NCI-H146 treated with DMSO at 0.1 percent for 48 hours (cell line): ENCODE measurements around the gene MYL7.
A peak's percentile ranks its signal among the peaks of the same experiment; 100 is the strongest.
"Not testable (repeated sequence)": the region's sequence is repeated elsewhere in the genome, so short reads cannot be mapped to it uniquely, and the experiment has no call there.

ENCODE experiments used
- DNase-seq: peaks from one replicate; lab custom pipeline; 2025; ENCODE audit not compliant: unreplicated experiment; lab: John Stamatoyannopoulos, UW

Gene MYL7, protein sequence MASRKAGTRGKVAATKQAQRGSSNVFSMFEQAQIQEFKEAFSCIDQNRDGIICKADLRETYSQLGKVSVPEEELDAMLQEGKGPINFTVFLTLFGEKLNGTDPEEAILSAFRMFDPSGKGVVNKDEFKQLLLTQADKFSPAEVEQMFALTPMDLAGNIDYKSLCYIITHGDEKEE

GRCh38 chr7:44141221-44141850 lies at the start of gene MYL7:
MYL7 (minus strand) TSS chr7:44141332; CDS start chr7:44141305, 27 bp downstream.
- DNase-seq, result no peak

- no peak for DNase-seq
Measured at GRCh38 chr7:44189993-44190872, 49.1 kb upstream of the MYL7 start.

- DNase-seq, result peak; percentile 97
Measured at GRCh38 chr7:44189286-44189992, 48.3 kb upstream of the MYL7 start, which contains the start of gene GCK. GCK (minus strand) TSS chr7:44189439; CDS start chr7:44188953, 486 bp downstream.

- no peak for DNase-seq
Measured at GRCh38 chr7:44188480-44189225, 47.5 kb upstream of the MYL7 start.

DNA sequence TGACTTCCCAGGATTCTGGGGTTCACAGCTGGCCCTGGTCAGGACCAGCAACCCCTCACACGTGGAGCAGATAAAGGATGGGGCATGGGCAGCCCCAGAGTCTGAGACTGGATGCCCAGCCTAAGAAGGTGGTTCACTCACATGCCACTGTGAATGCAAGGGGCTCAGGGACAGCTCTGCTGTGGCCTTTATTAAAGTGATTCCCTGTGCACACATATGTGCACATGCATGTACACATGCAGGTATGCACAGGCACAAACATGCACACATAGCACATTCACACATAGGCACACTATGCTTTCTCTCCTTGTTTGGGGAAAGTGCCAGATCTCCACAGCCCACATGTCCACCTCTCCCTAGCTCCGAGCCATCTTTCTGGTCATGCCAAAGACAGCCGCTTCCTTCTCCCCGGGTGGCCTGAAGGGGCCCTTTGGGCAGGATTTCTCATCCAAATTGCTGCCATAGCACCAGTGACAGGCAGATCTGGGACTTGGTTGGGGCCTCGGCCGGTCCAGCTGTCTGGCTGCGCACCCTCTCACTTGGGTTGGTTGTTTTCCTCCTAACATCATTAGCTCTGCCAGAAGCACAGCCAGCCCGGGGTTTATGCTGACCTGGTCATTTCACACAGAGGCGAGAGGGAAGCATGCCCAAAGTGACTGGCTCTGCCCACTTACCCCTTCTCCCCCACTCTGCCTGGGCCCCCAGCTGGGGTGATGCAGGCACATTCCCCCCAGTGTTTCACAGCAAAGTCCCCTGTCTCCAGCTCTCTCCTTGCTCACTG lies 46.7 kb upstream of the MYL7 start:
- no peak for DNase-seq

- no peak for DNase-seq
Measured at GRCh38 chr7:44186736-44187135, 45.6 kb upstream of the MYL7 start.

DNA sequence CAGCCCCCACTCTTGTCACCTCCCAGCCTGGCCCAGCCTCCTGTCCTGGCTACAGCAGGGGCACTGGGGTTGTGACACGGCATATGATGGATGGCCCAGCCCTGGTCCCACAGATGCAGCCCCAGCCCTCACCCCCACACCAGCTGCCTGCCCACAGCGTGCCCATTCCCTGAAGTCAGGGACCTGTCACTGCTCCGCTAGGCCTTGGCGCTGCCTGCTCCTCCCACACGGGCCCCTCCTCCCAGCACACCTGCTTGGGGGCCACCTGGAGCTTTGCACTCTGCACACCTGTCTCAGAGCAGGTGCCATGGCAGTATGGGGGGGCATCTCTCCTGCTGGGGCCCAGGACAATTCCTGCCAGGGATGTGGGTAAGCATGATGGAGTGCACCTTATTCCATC lies 44.6 kb upstream of the MYL7 start:
- DNase-seq, result peak; percentile 37

DNA sequence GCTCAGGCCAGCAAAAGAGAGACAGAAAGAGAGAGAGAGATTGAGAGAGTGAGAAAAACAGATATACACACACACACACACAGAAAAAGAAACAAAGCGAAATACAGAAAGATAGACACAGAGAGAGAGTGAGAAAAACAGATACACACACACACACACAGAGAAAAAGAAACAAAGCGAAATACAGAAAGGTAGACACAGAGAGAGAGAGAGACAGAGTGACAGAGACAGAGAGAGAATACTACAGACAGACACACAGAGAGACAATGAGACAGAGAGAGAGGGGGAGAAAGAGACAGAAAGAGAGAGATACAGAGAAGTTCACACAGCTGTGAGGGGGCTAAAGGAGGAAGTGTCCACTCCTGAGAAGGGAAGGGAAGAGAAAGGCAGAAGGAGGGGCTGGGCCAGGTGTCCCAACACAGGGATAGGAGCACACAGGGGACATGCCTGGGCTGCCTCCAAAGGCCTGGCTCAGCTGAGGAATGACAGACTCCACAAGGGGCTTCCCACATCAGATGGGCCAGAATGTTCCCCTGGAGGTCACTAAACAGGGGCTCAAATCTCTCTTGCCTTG lies 43.8 kb upstream of the MYL7 start:
- DNase-seq, result no peak

GRCh38 chr7:44184206-44184872 lies 43.2 kb upstream of the MYL7 start:
- DNase-seq, result peak; percentile 72

DNA sequence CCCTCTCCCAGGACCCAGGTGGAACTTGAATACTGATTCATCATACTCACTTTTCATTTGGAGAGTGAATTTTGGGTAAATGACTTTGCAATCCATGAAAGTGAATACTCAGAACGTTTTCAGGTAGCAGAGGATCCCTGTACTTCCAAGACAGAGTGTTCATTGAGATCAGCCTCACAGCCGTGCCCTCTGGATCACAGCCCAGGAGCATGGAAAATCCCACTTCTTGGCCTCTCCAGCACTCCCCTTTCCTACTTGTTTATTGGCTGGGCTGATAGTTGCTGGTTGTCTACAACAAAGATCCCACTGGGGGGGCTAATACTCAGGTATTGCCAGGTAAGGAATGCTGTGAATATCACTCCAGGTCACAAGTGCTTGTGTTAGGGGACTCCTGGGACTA lies 42.3 kb upstream of the MYL7 start:
- DNase-seq, result no peak

GRCh38 chr7:44182827-44183226 lies 41.7 kb upstream of the MYL7 start:
- no peak for DNase-seq

DNA sequence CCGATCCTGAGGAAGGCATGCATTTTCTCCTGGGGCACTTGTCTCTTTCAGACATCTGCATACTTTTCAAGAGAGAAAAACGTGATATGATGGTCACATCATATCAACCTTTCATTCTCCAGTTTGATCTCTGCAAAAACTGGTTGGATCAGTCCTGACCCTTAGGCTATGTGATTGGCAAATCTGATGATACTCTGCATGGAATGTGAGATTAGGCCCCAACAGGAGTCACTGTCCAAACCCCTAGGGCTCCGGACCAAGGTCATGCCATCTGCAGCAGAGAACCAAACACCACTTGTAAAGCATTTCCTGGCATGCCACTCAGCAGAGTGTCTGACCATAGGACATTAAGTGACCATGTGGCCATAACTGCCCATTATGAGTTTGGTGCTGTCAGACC lies 39.5 kb upstream of the MYL7 start:
- DNase-seq, result no peak

DNA sequence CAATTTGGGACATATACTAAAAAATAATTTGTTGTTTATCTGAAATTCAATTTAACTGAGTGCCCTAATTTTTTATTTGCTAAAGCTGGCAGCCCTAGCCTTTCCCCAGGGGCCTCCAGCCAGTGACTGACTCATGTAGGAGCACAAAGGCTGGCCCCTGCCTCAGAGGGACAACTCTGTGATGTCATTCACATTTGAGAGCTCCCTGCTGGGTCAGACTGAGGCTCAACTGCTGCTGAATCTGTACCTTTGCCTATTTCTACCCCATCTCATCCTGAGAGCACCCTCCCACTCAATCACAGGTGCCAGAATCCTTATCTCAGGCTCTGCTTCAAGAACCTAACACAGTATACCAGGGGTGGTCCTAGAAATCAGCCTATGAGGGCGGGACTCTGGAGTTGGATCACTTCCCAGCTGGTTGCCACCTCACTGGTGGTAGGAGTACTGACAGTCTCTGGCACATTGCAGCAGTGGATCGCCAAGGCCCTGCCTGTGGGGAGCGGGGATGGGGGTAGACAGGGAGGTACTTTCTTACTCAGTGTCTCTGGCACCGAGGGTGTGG lies 36.5 kb upstream of the MYL7 start:
- DNase-seq, result peak; percentile 5

DNA sequence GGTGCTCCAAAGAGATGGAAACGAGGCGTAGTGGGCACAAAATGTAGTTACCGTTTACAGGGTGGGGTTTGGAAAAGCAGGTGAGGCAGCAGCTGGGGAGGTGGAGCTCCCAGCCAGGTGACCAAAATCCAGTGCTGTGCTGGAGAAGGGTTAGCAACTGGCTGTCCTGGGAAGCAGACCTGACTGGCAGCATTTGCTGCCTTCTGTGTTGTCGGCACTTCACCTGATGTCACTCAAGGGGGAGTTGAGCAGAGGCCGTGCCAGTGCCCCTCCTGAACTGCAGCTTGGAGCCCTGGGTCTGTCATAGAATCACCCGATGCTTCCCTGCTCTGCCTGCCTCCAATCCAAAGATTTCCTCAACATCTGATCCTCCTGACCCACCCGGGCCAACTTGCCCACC lies 35.4 kb upstream of the MYL7 start:
- no peak for DNase-seq

DNA sequence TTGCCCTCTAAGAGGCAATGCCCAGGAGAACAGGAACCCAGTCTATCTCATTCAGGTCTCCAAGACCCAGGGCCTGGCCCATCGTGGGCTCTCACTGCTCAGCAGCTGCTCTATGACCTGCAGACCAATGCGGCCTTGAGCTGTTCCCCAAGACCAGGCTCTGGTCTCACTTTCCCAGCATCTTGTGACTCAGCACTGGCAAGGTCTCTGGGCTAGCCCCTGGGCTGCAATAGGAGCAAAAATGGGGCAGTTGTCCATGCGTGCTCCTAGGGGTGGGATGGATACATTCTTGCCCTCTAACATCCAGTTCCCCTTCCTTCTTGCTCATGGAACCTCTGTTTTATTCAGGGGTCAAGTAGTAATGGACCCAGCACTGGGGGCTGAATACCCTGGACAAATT lies 34.6 kb upstream of the MYL7 start:
- DNase-seq, result no peak

- not testable (repeated sequence) for DNase-seq
Measured at GRCh38 chr7:44174694-44174948, 33.5 kb upstream of the MYL7 start.

- DNase-seq, result no peak
Measured at GRCh38 chr7:44173911-44174693, 33.0 kb upstream of the MYL7 start.

DNA sequence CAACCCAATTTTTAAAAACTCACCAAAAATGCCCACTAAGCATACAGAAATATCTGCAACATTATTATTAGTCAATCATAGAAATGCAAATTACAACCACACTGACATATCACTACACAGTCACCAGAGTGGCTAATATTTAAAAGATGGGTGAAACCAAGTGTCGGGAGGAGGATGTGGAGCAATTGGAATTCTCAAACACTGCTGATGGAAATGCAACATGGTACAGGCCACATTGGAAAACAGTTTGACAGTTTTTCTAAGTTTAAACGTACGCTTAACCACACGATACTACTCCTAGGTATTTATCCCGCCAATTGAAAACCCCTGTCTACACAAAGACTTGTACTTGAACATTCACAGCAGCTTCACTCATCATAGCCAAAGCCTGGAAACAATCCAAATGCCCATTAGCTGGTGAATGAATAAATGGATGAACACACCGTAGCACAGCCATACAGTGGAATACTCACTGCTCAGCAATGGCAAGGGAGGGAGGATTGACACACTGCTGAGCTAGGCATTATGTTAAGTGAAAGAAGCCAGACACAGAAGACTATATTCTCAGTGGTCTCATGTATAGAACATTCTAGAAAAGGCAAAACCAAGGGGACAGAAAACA lies 31.8 kb upstream of the MYL7 start:
- DNase-seq, result no peak
